ENCODE measurements around the gene MAZ. TPM values are rescaled to one million over a fixed set of nuclear protein-coding genes. Genes with fewer than 3 reads are reported as not detected.

The MAZ gene
- polyA plus RNA-seq, 1 of the 3 experiments (the other 2 are of a cell fraction): 163 TPM

- no peaks in the 10 kb centered on the region for H3K9me3 ChIP-seq
- H3K27ac ChIP-seq (ENCODE audit: low read depth in 2 of 2, low read length in 1 of 2): peak overlapping the region; percentile 71 to 89
- peak overlapping the region; percentile 67 for H3K9ac ChIP-seq
- DNase-seq: peak; percentile 70
- WGBS (ENCODE audit: low lambda C conversion rate): 0% methylated on average over 7 of the region's 99 CpGs
- H3K9me2 ChIP-seq: no peaks in the 10 kb centered on the region
- peak; percentile 48; the same call in 1 of the 2 replicates for TF ChIP-seq SIN3A (IDR thresholded peaks at IDR 0.05; ENCODE audit: borderline replicate concordance, low read depth, low read length)
- peak; percentile 46; the same call in 1 of the 2 replicates for TF ChIP-seq POLR2AphosphoS5 (IDR thresholded peaks at IDR 0.05; ENCODE audit: low read depth, low read length)
- no peak for TF ChIP-seq TCF12 (IDR thresholded peaks at IDR 0.05)
- no peak for TF ChIP-seq FOSL2 (IDR thresholded peaks at IDR 0.05; ENCODE audit: borderline replicate concordance, low read depth)
- TF ChIP-seq TAF1 (IDR thresholded peaks at IDR 0.05; ENCODE audit: borderline replicate concordance, low read depth, low read length): peak; percentile 38; the same call in 1 of the 2 replicates
- TF ChIP-seq MAX (IDR thresholded peaks at IDR 0.05; ENCODE audit: low read depth): peak; percentile 55; the same call in 1 of the 2 replicates
- H3F3A ChIP-seq (replicated peaks; ENCODE audit: insufficient read depth): peaks cover 56% of the 10 kb centered on the region
- peaks cover 22 to 23% of the 10 kb centered on the region in 2 experiments for H3K36me3 ChIP-seq (replicated peaks in 1 of 2; ENCODE audit: control insufficient read depth in 1 of 2, insufficient read depth in 2 of 2, low read length in 1 of 2)
- peaks cover 15% of the 10 kb centered on the region for H4K20me1 ChIP-seq (ENCODE audit: insufficient read depth)
- ChIA-PET CTCF (interaction anchor here (0.8 to 2.6 kb wide), 17 partner anchors 10 to 226 kb away, joined by 3 to 24 read pairs (median 6); partner anchors contain the start of genes MVP, PAGR1, TAOK2 and TLCD3B), POLR2A (interaction anchor here (0.6 to 1.3 kb wide), 6 partner anchors 9 to 42 kb away, joined by 3 to 5 read pairs (median 3); partner anchors contain the start of gene PAGR1)
- peak overlapping the region; percentile 97 for H3K4me2 ChIP-seq
- H3K4me3 ChIP-seq (ENCODE audit: low read depth in 2 of 2, low read length in 1 of 2): peak overlapping the region; percentile 70 to 76
- no peaks in the 10 kb centered on the region for H3K27me3 ChIP-seq (ENCODE audit: insufficient read depth)
- no peak overlapping the region for H2AFZ ChIP-seq (ENCODE audit: low read depth)
- H3K4me1 ChIP-seq (ENCODE audit: control insufficient read depth in 1 of 2, insufficient read depth in 2 of 2, low read depth in 1 of 2, low read length in 1 of 2): peaks cover 25 to 47% of the 10 kb centered on the region in 2 experiments
- peaks cover 36% of the 10 kb centered on the region for H3K79me2 ChIP-seq (ENCODE audit: insufficient read depth)
Measured at GRCh38 chr16:29806641-29807425, 504 bp downstream of the MAZ start.

GRCh38 chr16:29807426-29808218, 1.3 kb downstream of the MAZ start:
- Histone ChIP-seq H3K27ac (ENCODE audit: low read depth in 2 of 2, low read length in 1 of 2) (peak overlapping the region; percentile 71 to 89), H4K20me1 (ENCODE audit: insufficient read depth) (peaks cover 15% of the 10 kb centered on the region), H2AFZ (ENCODE audit: low read depth) (no peak overlapping the region), H3K4me3 (ENCODE audit: low read depth in 2 of 2, low read length in 1 of 2) (peak overlapping the region; percentile 70 to 76), H3K9me3 (no peaks in the 10 kb centered on the region), H3K79me2 (ENCODE audit: insufficient read depth) (peaks cover 40% of the 10 kb centered on the region), H3K27me3 (ENCODE audit: insufficient read depth) (no peaks in the 10 kb centered on the region), H3F3A (replicated peaks; ENCODE audit: insufficient read depth) (peaks cover 60% of the 10 kb centered on the region), H3K36me3 (replicated peaks in 1 of 2; ENCODE audit: control insufficient read depth in 1 of 2, insufficient read depth in 2 of 2, low read length in 1 of 2) (peaks cover 20% of the 10 kb centered on the region in 2 experiments), H3K4me1 (ENCODE audit: control insufficient read depth in 1 of 2, insufficient read depth in 2 of 2, low read depth in 1 of 2, low read length in 1 of 2) (peaks cover 25 to 50% of the 10 kb centered on the region in 2 experiments), H3K9ac (peak overlapping the region; percentile 62), H3K9me2 (no peaks in the 10 kb centered on the region), H3K4me2 (peak overlapping the region; percentile 97)
- WGBS (ENCODE audit: low lambda C conversion rate): 2% methylated on average over 28 of the region's 69 CpGs
- POLR2A ChIA-PET: interaction anchor here (0.6 to 1.3 kb wide), 8 partner anchors 9 to 588 kb away, joined by 3 to 7 read pairs (median 3); partner anchors contain the start of genes CDIPT, PAGR1 and ZNF48
- peak; percentile 77 for DNase-seq
- CTCF ChIA-PET: interaction anchor here (0.8 to 2.6 kb wide), 22 partner anchors 9 to 248 kb away, joined by 3 to 24 read pairs (median 5); partner anchors contain the start of genes KIF22, MVP, PAGR1 and TAOK2
- TF ChIP-seq TAF1 (IDR thresholded peaks at IDR 0.05; ENCODE audit: borderline replicate concordance, low read depth, low read length) (no peak; the same call in 1 of the 2 replicates), POLR2AphosphoS5 (IDR thresholded peaks at IDR 0.05; ENCODE audit: low read depth, low read length) (peak; percentile 22; the same call in 1 of the 2 replicates), YY1 (IDR thresholded peaks at IDR 0.05; ENCODE audit: low read depth) (no peak), USF2 (IDR thresholded peaks at IDR 0.05; ENCODE audit: borderline replicate concordance, low read depth, low read length) (no peak), IRF3 (IDR thresholded peaks at IDR 0.05; ENCODE audit: low read depth, low read length) (no peak), MAX (IDR thresholded peaks at IDR 0.05; ENCODE audit: low read depth) (peak; percentile 98), FOXJ3 (CRISPR knock-in tag; IDR thresholded peaks at IDR 0.05) (no peak), FOXM1 (IDR thresholded peaks at IDR 0.05; ENCODE audit: low read depth) (no peak), CTCF (IDR thresholded peaks at IDR 0.05) (peak; percentile 58), GATA2 (CRISPR knock-in tag; IDR thresholded peaks at IDR 0.05) (no peak), EP300 (IDR thresholded peaks at IDR 0.05; ENCODE audit: borderline replicate concordance in 1 of 2, low read depth in 1 of 2, low read length in 1 of 2) (no peak), FOSL2 (IDR thresholded peaks at IDR 0.05; ENCODE audit: borderline replicate concordance, low read depth) (no peak), TEAD4 (IDR thresholded peaks at IDR 0.05; ENCODE audit: borderline replicate concordance, insufficient read depth) (no peak), USF1 (IDR thresholded peaks at IDR 0.05; ENCODE audit: borderline replicate concordance, low read depth) (no peak)
